MM.1S (cell line): ENCODE results near the gene CLOCK.

Experiments used
- EZH2 ChIP-seq: fragments of 300-600 bp; sonication (generic); optimal IDR thresholded peaks from 2 replicates; pipeline ENCODE3; 2017; ENCODE audit warnings: low read depth, mild to moderate bottlenecking, antibody characterized with exemption, low read length, mixed read lengths
- TF ChIP-seq, protein P1 (sequence below): fragments of 300-600 bp; sonication (generic); IDR thresholded peaks from 2 replicates; pipeline ENCODE4 v1.5.1; 2016; ENCODE audit warnings: antibody characterized with exemption, low read length, mixed read lengths

DNA sequence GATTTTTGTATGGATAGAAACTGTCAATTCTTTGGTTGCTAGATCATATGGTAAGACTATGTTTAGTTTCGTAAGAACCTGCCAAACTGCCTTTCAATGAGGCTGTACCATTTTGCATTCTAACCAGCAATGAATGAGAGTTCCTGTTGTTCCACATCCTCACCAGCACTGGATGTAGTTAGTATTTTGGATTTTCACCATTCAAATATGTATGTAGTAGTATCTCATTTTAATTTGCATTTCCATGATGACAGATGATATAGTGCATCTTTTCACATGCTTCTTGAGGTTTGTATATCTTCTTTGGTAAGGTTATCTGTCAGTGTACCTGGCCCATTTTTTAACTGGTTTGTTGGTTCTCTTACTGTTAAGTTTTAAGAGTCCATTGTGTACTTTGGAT lies 34.6 kb downstream of the CLOCK start:
- TF ChIP-seq, protein P1, sequence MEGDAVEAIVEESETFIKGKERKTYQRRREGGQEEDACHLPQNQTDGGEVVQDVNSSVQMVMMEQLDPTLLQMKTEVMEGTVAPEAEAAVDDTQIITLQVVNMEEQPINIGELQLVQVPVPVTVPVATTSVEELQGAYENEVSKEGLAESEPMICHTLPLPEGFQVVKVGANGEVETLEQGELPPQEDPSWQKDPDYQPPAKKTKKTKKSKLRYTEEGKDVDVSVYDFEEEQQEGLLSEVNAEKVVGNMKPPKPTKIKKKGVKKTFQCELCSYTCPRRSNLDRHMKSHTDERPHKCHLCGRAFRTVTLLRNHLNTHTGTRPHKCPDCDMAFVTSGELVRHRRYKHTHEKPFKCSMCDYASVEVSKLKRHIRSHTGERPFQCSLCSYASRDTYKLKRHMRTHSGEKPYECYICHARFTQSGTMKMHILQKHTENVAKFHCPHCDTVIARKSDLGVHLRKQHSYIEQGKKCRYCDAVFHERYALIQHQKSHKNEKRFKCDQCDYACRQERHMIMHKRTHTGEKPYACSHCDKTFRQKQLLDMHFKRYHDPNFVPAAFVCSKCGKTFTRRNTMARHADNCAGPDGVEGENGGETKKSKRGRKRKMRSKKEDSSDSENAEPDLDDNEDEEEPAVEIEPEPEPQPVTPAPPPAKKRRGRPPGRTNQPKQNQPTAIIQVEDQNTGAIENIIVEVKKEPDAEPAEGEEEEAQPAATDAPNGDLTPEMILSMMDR = no peak
- no peak for TF ChIP-seq EZH2
